Adrenal gland (tissue), 12 donors: ENCODE data around the gene SNRNP35. TPM values are rescaled to one million over a fixed set of nuclear protein-coding genes. Genes with fewer than 3 reads are reported as not detected.

ENCODE experiments used
- DNase-seq, 7 donors: peaks; one replicate each; pipeline ENCODE4 v3.0.0-alpha.2; 2019 to 2020
- H3K27ac ChIP-seq, 5 donors: fragments of 200-600 bp; sonication (generic) in 4 of 5; 1 replicate in 3 of 5; 2 replicates in 2 of 5; pipeline versions ENCODE4 v1.5.1 to v1.8.0; 2016 to 2020; ENCODE audit warnings: mild to moderate bottlenecking in 1 of 5
- H3K27me3 ChIP-seq: fragments of 200-600 bp; 2 replicates; pipeline ENCODE4 v1.8.0; 2021
- H3K36me3 ChIP-seq, 2 donors: fragments of 200-600 bp; replicated peaks in 1 of 2; 1 replicate in 1 of 2; 2 replicates in 1 of 2; pipeline versions ENCODE4 v1.5.1 to v1.8.0; 2018 to 2022
- H3K4me1 ChIP-seq, 2 donors: fragments of 200-600 bp; replicated peaks in 1 of 2; 1 replicate in 1 of 2; 2 replicates in 1 of 2; pipeline versions ENCODE4 v1.5.1 to v1.8.0; 2018 to 2021
- H3K4me3 ChIP-seq, 4 donors: fragments of 200-600 bp; sonication (generic) in 3 of 4; one replicate each; pipeline ENCODE4 v1.5.1; 2016 to 2018
- H3K9me3 ChIP-seq, 3 donors: fragments of 200-600 bp; sonication (generic) in 1 of 3; replicated peaks in 1 of 3; 1 replicate in 2 of 3; 2 replicates in 1 of 3; pipeline versions ENCODE4 v1.5.1 to v1.8.0; 2016 to 2021
- POLR2A ChIP-seq, 2 donors: fragments of 450-650 bp; IDR thresholded peaks; one replicate each; pipeline ENCODE4 v1.6.1; 2017; ENCODE audit warnings: antibody characterized with exemption in 2 of 2, mild to moderate bottlenecking in 2 of 2, moderate library complexity in 1 of 2
- WGBS, 4 donors: extraction: QIAGEN DNeasy Blood & Tissue Kit in 2 of 4; methylation state at CpG; one replicate each; pipeline versions ENCODE4 v1.1.5 to v1.1.7; 2013 to 2017; 5-methylcytosine and 5-hydroxymethylcytosine counted together
- intact Hi-C, 2 donors: fragments of 100-400 bp; cut with DNase I; formaldehyde crosslinking; loops; one replicate each; pipeline versions ENCODE4 v1.14.1 to v1.15.0; 2022 to 2023
- polyA plus RNA-seq, 3 donors: library from polyadenylated mRNA; stranded (reverse); fragments of 200-250 nt in 2 of 3; fragments of 350-450 nt in 1 of 3; fragmentation: Illumina TruSeq in 1 of 3; extraction: RNeasy Lipid Tissue Mini Kit (QIAGEN cat#74804) in 1 of 3; gene quantifications; one replicate each; pipeline ENCODE4 v1.2.3, GENCODE V29; 2013 to 2014
- total RNA-seq, 9 donors: library from RNA; depleted of rRNA in 4 of 9; stranded (reverse); fragments of >200 nt in 4 of 9; fragments of 120-200 nt in 1 of 9; fragmentation: NEBNext Ultra II Directional in 1 of 9; extraction: Animal tissue kit (Norgen Biotek cat#: 25700) in 1 of 9; gene quantifications; one replicate each; pipeline versions ENCODE4 v1.1.0 to v1.2.4, GENCODE V29; 2013 to 2023
- TF ChIP-seq, protein P1 (sequence below), 6 experiments: fragments of 450-650 bp in 4 of 6; fragments of 200-600 bp in 2 of 6; sonication (generic) in 1 of 6; IDR thresholded peaks; 1 replicate in 5 of 6; 2 replicates in 1 of 6; pipeline versions ENCODE4 v1.5.1 to v1.8.0; 2016 to 2021; ENCODE audit warnings: antibody characterized with exemption in 6 of 6, mild to moderate bottlenecking in 2 of 6, moderate library complexity in 1 of 6
- donor health status: healthy with polysubstance abuse.
- donor health status: Bipolar disorder and iron deficiency.
- donor health status: DM: yes; HTN: yes; CAD: no.
- donor health status: DM: no; HTN: no; CAD: no.
- donor health status: DM: no; HTN: no; CAD: no.
- donor health status: DM: yes; HTN: yes; CAD: no.

The SNRNP35 gene
- total and polyA plus RNA-seq, 12 donors = 12.5 to 157 (median 18.0) TPM

DNA sequence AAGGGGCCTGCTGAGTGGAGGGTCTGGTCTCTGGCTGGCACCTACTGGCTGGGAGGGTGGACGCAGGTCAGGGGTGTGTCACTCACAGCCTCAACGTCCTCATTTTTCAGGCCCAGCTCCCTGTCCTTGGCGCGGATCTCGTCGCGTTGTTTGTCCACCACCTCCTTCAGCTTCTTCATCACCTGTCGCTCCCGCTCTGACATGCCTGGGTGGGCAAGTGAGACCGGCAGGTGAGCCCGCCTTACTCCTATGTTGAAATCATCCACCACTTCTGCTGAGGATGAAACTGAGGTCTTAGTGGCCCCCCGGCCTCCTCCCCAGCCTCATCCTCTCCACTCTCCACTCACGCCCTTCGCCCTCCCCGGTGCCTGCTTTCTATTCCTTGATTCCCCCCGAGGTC is 41.4 kb downstream of the SNRNP35 start:
- Histone ChIP-seq H3K9me3 (no peaks in the 10 kb centered on the region), H3K36me3 (peaks cover 0 to 27% of the 10 kb centered on the region in 2 donors), H3K4me1 (no peaks in the 10 kb centered on the region), H3K27me3 (no peaks in the 10 kb centered on the region), H3K4me3 (no peak overlapping the region), H3K27ac (no peak overlapping the region)
- TF ChIP-seq, protein P1, sequence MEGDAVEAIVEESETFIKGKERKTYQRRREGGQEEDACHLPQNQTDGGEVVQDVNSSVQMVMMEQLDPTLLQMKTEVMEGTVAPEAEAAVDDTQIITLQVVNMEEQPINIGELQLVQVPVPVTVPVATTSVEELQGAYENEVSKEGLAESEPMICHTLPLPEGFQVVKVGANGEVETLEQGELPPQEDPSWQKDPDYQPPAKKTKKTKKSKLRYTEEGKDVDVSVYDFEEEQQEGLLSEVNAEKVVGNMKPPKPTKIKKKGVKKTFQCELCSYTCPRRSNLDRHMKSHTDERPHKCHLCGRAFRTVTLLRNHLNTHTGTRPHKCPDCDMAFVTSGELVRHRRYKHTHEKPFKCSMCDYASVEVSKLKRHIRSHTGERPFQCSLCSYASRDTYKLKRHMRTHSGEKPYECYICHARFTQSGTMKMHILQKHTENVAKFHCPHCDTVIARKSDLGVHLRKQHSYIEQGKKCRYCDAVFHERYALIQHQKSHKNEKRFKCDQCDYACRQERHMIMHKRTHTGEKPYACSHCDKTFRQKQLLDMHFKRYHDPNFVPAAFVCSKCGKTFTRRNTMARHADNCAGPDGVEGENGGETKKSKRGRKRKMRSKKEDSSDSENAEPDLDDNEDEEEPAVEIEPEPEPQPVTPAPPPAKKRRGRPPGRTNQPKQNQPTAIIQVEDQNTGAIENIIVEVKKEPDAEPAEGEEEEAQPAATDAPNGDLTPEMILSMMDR (IDR thresholded peaks at IDR 0.05) = no peak
- TF ChIP-seq POLR2A (IDR thresholded peaks at IDR 0.05) = no peak
- intact Hi-C loops = no loop called here
- WGBS, 4 donors = 89 to 91% (median 90%) methylated on average over 16 of the region's 16 CpGs
- no peak for DNase-seq

GRCh38 chr12:123502163-123502704 is 44.3 kb downstream of the SNRNP35 start:
- intact Hi-C loops = no loop called here
- no peak overlapping the region for H3K4me3 ChIP-seq
- H3K27ac ChIP-seq = no peak overlapping the region
- H3K27me3 ChIP-seq = no peaks in the 10 kb centered on the region
- DNase-seq = no peak
- H3K4me1 ChIP-seq = no peaks in the 10 kb centered on the region
- TF ChIP-seq, protein P1 (IDR thresholded peaks at IDR 0.05) = no peak
- no peak for TF ChIP-seq POLR2A (IDR thresholded peaks at IDR 0.05)
- H3K36me3 ChIP-seq = peaks cover 0 to 18% of the 10 kb centered on the region in 2 donors
- 89 to 91% (median 90%) methylated on average over 12 of the region's 12 CpGs for WGBS, 4 donors
- H3K9me3 ChIP-seq = no peaks in the 10 kb centered on the region

DNA sequence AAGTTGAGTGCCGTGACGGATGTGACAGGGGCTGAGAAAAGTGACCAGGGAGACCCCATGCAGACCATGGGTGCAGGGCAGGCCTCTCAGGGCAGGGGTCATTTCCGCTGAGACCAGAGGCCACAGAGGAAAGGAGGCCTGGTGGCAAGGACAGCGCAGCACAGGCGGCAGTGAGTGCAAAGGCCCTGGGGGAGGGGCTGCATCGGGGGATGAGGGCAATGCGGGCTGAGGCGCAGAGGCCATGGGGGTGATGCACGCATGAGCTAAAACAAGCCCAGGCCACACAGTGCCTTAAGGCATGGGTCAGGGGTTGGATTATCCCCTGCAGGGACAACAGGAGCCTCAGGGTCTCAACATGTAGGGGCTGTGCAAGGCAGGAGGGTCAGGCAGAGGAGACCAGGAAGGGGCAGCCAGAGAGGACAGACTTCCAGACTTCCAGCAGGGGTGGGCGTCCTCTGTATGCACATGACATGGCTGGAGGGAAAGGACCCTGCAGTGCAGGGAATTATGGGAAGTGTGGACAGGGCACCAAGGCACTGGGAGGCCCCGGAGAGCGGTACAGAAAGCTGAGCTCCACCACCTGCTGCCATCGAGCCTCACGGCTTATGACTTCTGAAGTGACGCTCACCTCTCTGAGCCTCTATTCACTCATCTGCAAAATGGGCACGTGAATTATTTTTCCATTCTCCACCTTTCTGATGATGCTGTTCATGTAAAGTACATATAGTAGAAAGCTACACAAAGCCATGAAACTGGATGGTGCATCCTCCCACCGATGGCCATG is 48.3 kb downstream of the SNRNP35 start:
- H3K36me3 ChIP-seq = no peaks in the 10 kb centered on the region
- H3K27ac ChIP-seq = no peak overlapping the region
- H3K9me3 ChIP-seq = no peaks in the 10 kb centered on the region
- intact Hi-C loops = no loop called here
- WGBS, 4 donors = 95 to 96% (median 96%) methylated on average over 13 to 17 of the region's 17 CpGs
- no peaks in the 10 kb centered on the region for H3K27me3 ChIP-seq
- TF ChIP-seq POLR2A (IDR thresholded peaks at IDR 0.05) = no peak
- TF ChIP-seq, protein P1 (IDR thresholded peaks at IDR 0.05) = no peak
- no peaks in the 10 kb centered on the region for H3K4me1 ChIP-seq
- no peak overlapping the region for H3K4me3 ChIP-seq
- no peak for DNase-seq

- Histone ChIP-seq H3K4me3 (no peak overlapping the region), H3K27ac (no peak overlapping the region), H3K4me1 (no peaks in the 10 kb centered on the region), H3K9me3 (no peaks in the 10 kb centered on the region), H3K27me3 (no peaks in the 10 kb centered on the region), H3K36me3 (no peaks in the 10 kb centered on the region)
- DNase-seq = no peak
- intact Hi-C loops = no loop called here
- TF ChIP-seq POLR2A (IDR thresholded peaks at IDR 0.05) = no peak
- TF ChIP-seq, protein P1 (IDR thresholded peaks at IDR 0.05) = no peak
- 92 to 96% (median 95%) methylated on average over 6 of the region's 6 CpGs for WGBS, 4 donors
Measured at GRCh38 chr12:123506843-123507236, 48.9 kb downstream of the SNRNP35 start.
